Measurements from ENCODE around the gene NLGN1.

DNA sequence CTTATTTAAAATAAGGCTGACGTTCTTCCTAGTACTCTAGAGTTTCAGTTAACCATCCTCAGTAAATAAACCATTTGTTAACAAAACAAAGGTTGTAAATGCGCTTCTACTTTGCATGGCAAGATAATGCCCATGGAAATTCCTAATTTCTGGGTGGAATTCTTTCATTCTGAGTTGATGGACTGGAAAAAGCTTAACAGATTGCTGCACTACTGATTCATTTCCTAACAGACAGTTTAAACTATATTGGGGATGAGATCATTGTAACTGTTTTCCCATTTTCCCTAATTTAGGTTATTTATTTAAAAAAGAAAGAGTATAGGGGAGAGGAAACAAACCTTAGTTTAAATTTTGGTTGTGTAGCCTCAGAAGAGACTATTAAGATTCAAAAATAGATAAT lies 342.2 kb downstream of the NLGN1 start:
- TF ChIP-seq TAF1 (IDR thresholded peaks at IDR 0.05; ENCODE audit: borderline replicate concordance, low read depth, low read length) (no peak), POLR2AphosphoS5 (IDR thresholded peaks at IDR 0.05; ENCODE audit: low read depth, low read length) (no peak)

Measured in GM12892 (cell line).